GM12801 (cell line): ENCODE measurements around the gene AQP7.

ENCODE experiments used
- TF ChIP-seq, protein P1 (sequence below): IDR thresholded peaks from one replicate; pipeline ENCODE4 v1.5.1; 2011; ENCODE audit warnings: control low read depth; ENCODE audit not compliant: insufficient read length; ENCODE audit errors: extremely low read depth

Gene AQP7

GRCh38 chr9:33378121-33378795, 24.1 kb downstream of the AQP7 start:
- TF ChIP-seq, protein P1, sequence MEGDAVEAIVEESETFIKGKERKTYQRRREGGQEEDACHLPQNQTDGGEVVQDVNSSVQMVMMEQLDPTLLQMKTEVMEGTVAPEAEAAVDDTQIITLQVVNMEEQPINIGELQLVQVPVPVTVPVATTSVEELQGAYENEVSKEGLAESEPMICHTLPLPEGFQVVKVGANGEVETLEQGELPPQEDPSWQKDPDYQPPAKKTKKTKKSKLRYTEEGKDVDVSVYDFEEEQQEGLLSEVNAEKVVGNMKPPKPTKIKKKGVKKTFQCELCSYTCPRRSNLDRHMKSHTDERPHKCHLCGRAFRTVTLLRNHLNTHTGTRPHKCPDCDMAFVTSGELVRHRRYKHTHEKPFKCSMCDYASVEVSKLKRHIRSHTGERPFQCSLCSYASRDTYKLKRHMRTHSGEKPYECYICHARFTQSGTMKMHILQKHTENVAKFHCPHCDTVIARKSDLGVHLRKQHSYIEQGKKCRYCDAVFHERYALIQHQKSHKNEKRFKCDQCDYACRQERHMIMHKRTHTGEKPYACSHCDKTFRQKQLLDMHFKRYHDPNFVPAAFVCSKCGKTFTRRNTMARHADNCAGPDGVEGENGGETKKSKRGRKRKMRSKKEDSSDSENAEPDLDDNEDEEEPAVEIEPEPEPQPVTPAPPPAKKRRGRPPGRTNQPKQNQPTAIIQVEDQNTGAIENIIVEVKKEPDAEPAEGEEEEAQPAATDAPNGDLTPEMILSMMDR = no peak

- TF ChIP-seq, protein P1 = no peak
Measured at GRCh38 chr9:33377089-33377715, 25.2 kb downstream of the AQP7 start.

DNA sequence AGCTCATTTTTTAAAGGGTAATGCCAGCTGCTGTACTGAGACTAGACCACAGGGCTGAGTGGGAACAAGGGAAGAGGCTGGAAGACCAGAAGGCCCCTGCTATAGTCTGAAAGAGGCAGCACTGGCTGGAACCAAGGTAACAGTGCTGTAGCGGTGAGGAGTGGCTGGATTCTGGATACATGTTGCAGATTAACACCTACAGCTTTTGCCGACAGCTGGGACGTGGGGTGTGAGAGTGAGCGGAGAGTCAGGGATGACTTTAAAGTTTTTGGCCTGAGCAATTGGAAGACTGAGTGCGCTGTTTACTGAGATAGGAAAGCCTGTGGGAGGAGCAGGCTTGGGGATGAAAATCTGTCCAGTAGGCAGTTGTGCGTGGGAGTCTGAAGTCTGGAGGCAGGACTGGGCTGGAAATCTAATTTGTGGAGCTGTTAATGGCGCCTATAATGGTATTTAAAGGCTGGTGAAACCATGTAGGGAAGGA, 26.5 kb downstream of the AQP7 start:
- TF ChIP-seq, protein P1 = no peak

DNA sequence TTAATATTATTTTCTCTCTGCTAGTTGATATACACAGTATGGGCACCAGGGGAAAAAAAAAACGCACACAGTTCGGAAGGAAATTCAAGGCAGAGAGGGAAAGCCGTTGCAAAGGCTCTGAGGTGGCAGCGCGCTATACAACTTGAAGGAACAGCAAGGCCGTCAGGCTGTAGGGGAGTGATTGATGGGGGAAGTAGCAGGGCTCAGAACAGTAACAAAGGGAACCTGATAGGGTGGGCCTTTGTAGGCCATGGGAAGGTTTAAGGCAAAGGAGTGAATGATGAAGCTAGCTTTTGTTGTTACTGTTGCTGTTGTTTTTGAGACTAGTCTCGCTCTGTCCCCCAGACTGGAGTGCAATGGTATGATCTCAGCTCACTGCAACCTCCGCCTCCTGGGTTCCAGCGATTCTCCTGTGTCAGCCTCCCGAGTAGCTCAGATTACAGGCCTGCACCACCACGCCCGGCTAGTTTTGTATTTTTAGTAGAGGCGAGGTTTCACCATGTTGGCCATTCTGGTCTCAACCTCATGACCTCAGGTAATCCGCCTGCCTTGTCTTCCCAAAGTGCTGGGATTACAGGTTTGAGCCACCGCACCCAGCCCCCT, 27.0 kb downstream of the AQP7 start:
- TF ChIP-seq, protein P1 = no peak

- TF ChIP-seq, protein P1 = no peak
Measured at GRCh38 chr9:33374634-33375237, 27.6 kb downstream of the AQP7 start.

DNA sequence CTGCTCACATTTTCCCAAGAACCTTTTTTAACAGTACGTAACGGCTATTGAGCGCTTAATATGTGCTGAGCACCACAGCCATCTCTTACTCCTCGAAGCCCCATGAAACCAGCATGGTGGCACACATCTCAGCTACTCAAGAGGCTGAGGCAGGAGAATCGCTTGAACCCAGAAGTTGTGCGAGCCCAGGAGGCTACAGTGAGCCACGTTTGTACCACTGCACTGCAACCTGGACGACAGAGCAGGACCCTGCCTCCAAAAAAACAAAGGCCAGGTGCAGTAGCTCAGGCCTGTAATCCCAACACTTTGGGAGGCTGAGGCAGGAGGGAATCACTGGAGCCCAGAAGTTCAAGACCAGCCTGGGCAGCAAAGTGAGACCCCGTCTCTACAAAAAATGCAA, 28.2 kb downstream of the AQP7 start:
- TF ChIP-seq, protein P1 = no peak

GRCh38 chr9:33372900-33373299, 29.5 kb downstream of the AQP7 start:
- TF ChIP-seq, protein P1 = no peak
